SU-DHL-6 (cell line): Measurements from ENCODE around the gene KCNJ9.

Source experiments
- H2AFZ ChIP-seq: fragments of 200-600 bp; sonication (generic); 2 replicates; pipeline ENCODE4 v1.6.1; 2014; ENCODE audit warnings: low read depth, mild to moderate bottlenecking, moderate library complexity, mixed read lengths, antibody characterized with exemption, low read length; ENCODE audit not compliant: severe bottlenecking
- H3F3A ChIP-seq: fragments of 200-600 bp; shearing (Covaris generic); 2 replicates; pipeline ENCODE4 v1.6.0; 2016; ENCODE audit warnings: antibody characterized with exemption, mild to moderate bottlenecking; ENCODE audit not compliant: insufficient read depth
- H3K27ac ChIP-seq: fragments of 200-600 bp; sonication (generic); 2 replicates; pipeline ENCODE4 v1.5.1; 2016; ENCODE audit warnings: low read depth, mild to moderate bottlenecking, low read length, moderate library complexity, mixed read lengths
- H3K27me3 ChIP-seq: fragments of 200-600 bp; sonication (generic), shearing (Covaris generic); 2 replicates; pipeline ENCODE4 v1.6.0; 2014; ENCODE audit warnings: mild to moderate bottlenecking, low read length
- H3K36me3 ChIP-seq: fragments of 200-600 bp; sonication (generic); 2 replicates; pipeline ENCODE4 v1.6.1; 2014; ENCODE audit warnings: mild to moderate bottlenecking, low read length, mixed read lengths
- H3K4me2 ChIP-seq: fragments of 300-600, 200-600 bp; shearing (Covaris generic), sonication (generic); 2 replicates; pipeline ENCODE4 v1.6.0; 2014; ENCODE audit warnings: low read length, low read depth, mild to moderate bottlenecking; ENCODE audit not compliant: poor library complexity, severe bottlenecking
- H3K4me3 ChIP-seq: fragments of 200-600 bp; sonication (generic); 2 replicates; pipeline ENCODE4 v1.5.1; 2014; ENCODE audit warnings: antibody characterized with exemption, low read length, mild to moderate bottlenecking, mixed read lengths; ENCODE audit not compliant: insufficient read depth, poor library complexity, severe bottlenecking
- H3K79me2 ChIP-seq: fragments of 200-600 bp; sonication (generic); 2 replicates; pipeline ENCODE4 v1.6.1; 2014; ENCODE audit warnings: mild to moderate bottlenecking, low read length, moderate library complexity; ENCODE audit not compliant: insufficient read depth
- H3K9ac ChIP-seq: fragments of 200-600 bp; sonication (generic); 2 replicates; pipeline ENCODE4 v1.7.0; 2014; ENCODE audit warnings: mild to moderate bottlenecking, low read length
- H3K9me2 ChIP-seq: fragments of 200-600 bp; sonication (generic); replicated peaks from 2 replicates; pipeline ENCODE4 v1.6.1; 2014; ENCODE audit warnings: low read length; ENCODE audit not compliant: insufficient read depth
- H3K9me3 ChIP-seq: fragments of 200-600 bp; sonication (generic); 2 replicates; pipeline ENCODE4 v1.6.1; 2014; ENCODE audit warnings: low read length, mixed read lengths; ENCODE audit not compliant: insufficient read depth
- H4K20me1 ChIP-seq: fragments of 200-600 bp; sonication (generic); 2 replicates; pipeline ENCODE4 v1.6.1; 2014; ENCODE audit warnings: low read depth, mild to moderate bottlenecking, antibody characterized with exemption, low read length, moderate library complexity, mixed read lengths
- EZH2phosphoT487 ChIP-seq: fragments of 200-600 bp; sonication (generic), shearing (Covaris generic); conservative IDR thresholded peaks from 2 replicates; pipeline ENCODE4 v1.6.1; 2018; ENCODE audit warnings: mild to moderate bottlenecking, antibody characterized with exemption, low read length, moderate library complexity, mixed read lengths
- TF ChIP-seq, protein P1 (sequence below): fragments of 200-600 bp; sonication (generic); IDR thresholded peaks from one replicate; pipeline ENCODE4 v1.5.1; 2017; ENCODE audit warnings: antibody characterized with exemption, mild to moderate bottlenecking, low read length, moderate library complexity; ENCODE audit not compliant: insufficient read depth, poor library complexity, severe bottlenecking

The KCNJ9 gene

DNA sequence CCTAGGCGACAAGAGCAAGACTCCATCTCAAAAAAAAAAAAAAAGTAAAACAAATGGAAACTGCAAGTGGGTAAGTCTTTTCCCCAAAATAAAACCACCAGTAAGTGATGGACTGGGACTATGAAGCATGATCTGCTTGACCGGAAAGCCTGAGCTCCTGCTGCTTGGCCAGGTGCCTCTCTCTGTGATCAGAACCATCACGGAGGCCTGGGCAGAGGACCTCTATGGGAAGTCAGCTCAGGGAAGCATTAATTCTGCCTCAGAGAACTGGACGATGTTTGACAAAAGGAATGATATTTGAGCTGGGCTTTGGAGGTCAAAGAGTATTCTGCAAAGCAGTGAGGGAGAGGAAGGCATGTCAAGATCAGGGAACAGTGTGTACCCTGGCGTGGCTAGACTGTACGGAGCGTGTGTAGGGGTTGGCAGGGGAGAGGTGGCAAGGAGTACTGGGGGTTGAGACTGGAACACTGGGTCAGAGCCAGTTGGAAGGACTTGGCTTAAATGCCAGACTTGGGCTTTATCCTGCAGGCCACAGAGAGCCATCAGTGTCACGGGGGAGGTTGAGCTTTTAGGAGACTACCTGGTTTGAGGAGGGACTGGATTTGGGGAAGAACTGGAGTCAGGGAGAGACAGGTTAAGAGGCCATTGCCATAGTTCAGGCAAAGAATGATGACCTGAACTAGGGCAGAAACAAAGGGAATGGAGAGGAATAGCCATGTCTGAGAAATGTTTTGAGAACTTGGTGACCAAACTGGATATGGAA is 50.6 kb downstream of the KCNJ9 start:
- Histone ChIP-seq H3K9ac (no peak overlapping the region), H3K27ac (no peak overlapping the region), H3K4me2 (no peak overlapping the region), H3K79me2 (no peaks in the 10 kb centered on the region), H3K9me3 (no peaks in the 10 kb centered on the region), H2AFZ (no peak overlapping the region), H3K36me3 (no peaks in the 10 kb centered on the region), H3K9me2 (no peaks in the 10 kb centered on the region), H3F3A (no peaks in the 10 kb centered on the region), H3K4me3 (no peak overlapping the region), H3K27me3 (no peaks in the 10 kb centered on the region), H4K20me1 (no peaks in the 10 kb centered on the region)
- no peak for TF ChIP-seq EZH2phosphoT487
- TF ChIP-seq, protein P1, sequence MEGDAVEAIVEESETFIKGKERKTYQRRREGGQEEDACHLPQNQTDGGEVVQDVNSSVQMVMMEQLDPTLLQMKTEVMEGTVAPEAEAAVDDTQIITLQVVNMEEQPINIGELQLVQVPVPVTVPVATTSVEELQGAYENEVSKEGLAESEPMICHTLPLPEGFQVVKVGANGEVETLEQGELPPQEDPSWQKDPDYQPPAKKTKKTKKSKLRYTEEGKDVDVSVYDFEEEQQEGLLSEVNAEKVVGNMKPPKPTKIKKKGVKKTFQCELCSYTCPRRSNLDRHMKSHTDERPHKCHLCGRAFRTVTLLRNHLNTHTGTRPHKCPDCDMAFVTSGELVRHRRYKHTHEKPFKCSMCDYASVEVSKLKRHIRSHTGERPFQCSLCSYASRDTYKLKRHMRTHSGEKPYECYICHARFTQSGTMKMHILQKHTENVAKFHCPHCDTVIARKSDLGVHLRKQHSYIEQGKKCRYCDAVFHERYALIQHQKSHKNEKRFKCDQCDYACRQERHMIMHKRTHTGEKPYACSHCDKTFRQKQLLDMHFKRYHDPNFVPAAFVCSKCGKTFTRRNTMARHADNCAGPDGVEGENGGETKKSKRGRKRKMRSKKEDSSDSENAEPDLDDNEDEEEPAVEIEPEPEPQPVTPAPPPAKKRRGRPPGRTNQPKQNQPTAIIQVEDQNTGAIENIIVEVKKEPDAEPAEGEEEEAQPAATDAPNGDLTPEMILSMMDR: no peak

DNA sequence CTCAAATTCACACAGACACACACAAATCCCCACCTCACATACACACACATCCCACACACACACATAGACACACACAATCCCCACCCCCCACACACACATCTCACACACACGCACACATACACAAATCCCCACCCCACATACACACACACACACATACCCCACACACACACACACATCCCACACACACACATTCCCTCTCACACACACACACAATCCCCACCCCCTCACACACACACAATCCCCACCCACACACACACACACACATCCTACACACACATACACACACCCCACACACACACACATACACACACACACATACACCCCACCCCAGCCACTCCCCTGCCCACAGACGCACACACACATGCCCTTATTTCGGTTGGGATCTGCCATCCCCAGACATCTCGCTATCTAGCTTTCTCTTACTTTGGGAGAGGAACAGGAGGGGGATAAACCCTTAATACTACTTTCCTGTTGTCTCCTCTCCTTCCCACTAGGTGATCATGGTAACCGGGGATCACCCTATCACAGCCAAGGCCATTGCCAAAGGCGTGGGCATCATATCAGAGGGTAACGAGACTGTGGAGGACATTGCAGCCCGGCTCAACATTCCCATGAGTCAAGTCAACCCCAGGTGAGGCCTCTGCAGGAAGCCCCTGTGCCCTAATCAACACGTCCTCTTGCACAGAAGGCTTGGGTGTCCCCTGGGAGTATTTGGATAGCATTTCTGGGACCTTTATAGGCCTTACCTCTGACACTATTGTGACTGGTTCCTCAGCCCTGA is 52.8 kb downstream of the KCNJ9 start:
- H3K9me3 ChIP-seq: no peaks in the 10 kb centered on the region
- no peaks in the 10 kb centered on the region for H3F3A ChIP-seq
- H3K9me2 ChIP-seq: no peaks in the 10 kb centered on the region
- no peaks in the 10 kb centered on the region for H3K36me3 ChIP-seq
- H3K27ac ChIP-seq: no peak overlapping the region
- no peak overlapping the region for H2AFZ ChIP-seq
- H3K79me2 ChIP-seq: no peaks in the 10 kb centered on the region
- H3K4me3 ChIP-seq: no peak overlapping the region
- H4K20me1 ChIP-seq: no peaks in the 10 kb centered on the region
- H3K4me2 ChIP-seq: no peak overlapping the region
- no peak for TF ChIP-seq EZH2phosphoT487
- TF ChIP-seq, protein P1: no peak
- no peaks in the 10 kb centered on the region for H3K27me3 ChIP-seq
- H3K9ac ChIP-seq: no peak overlapping the region

DNA sequence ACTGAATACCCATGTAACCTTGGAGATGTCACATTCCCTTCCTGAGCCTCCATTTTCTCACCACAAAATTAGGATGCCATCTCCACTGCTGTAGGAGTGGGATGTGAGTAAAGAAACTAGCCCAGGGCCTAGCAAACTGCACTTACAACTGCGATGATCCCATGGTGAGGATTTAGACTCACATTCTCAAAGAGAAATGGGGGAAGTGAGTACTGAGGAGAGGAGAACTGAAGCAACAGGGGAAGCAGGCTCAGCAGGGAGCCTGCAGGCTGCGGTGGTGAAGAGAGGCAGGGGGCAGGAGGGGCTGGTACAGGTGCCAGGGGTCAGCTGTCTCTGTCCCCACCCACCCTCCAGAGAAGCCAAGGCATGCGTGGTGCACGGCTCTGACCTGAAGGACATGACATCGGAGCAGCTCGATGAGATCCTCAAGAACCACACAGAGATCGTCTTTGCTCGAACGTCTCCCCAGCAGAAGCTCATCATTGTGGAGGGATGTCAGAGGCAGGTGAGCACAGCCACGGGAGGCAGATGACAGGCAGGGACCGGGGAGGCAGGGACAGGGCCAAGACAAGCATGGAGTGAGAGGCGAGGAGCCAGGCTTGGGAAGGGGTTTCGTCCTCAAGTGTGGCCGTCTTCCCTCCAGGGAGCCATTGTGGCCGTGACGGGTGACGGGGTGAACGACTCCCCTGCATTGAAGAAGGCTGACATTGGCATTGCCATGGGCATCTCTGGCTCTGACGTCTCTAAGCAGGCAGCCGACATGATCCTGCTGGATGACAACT is 53.6 kb downstream of the KCNJ9 start:
- Histone ChIP-seq H4K20me1 (no peaks in the 10 kb centered on the region), H3K79me2 (no peaks in the 10 kb centered on the region), H3K36me3 (no peaks in the 10 kb centered on the region), H3K27ac (no peak overlapping the region), H3K4me2 (no peak overlapping the region), H3K9me3 (no peaks in the 10 kb centered on the region), H3K27me3 (no peaks in the 10 kb centered on the region), H3F3A (no peaks in the 10 kb centered on the region), H3K9ac (no peak overlapping the region), H3K9me2 (no peaks in the 10 kb centered on the region), H3K4me3 (no peak overlapping the region), H2AFZ (no peak overlapping the region)
- TF ChIP-seq, protein P1: no peak
- TF ChIP-seq EZH2phosphoT487: no peak
